ENCODE results near the gene CRHR1. TPM values are rescaled to one million over a fixed set of nuclear protein-coding genes. Genes with fewer than 3 reads are reported as not detected.
"Not testable (repeated sequence)": the region's sequence is repeated elsewhere in the genome, so short reads cannot be mapped to it uniquely, and the experiment has no call there.

CRHR1 gene
- polyA plus RNA-seq, 6 donors from 2014 or later, result not detected

DNA sequence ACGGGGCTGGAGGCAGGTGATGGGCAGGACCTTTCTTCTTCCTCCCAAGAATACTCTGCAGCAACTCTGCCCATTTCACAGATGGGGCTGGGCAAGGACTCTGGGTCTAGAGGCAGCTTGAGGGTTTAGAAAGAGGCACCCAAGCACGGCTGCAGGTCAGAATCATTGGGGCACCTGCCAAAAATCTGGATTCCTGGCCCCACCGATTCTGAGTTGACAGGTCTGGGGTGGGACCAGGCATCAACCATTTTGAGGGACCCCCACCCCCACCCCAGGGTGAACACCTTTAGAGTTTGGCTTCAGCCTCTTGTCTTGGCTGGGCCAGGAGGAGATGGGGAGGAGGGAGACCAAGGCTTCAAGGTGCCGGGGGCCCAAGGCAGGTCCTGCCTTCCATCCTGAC lies 65.9 kb downstream of the CRHR1 start:
- H3K36me3 Mint-ChIP-seq, result no peaks in the 10 kb centered on the region
- H3K27me3 Mint-ChIP-seq, result peaks cover 17 to 55% (median 47%) of the 10 kb centered on the region in 3 donors
- H3K27ac Mint-ChIP-seq, result no peak overlapping the region
- no peak for ATAC-seq (ENCODE audit: low read depth in 2 of 2)
- H3K4me1 Mint-ChIP-seq, result peaks cover 0 to 2% (median 0%) of the 10 kb centered on the region in 3 donors
- DNase-seq, result no peak
- peaks cover 0 to 3% (median 0%) of the 10 kb centered on the region in 7 donors for H3K9me3 Mint-ChIP-seq
- H3K4me3 Mint-ChIP-seq, result no peak overlapping the region

DNA sequence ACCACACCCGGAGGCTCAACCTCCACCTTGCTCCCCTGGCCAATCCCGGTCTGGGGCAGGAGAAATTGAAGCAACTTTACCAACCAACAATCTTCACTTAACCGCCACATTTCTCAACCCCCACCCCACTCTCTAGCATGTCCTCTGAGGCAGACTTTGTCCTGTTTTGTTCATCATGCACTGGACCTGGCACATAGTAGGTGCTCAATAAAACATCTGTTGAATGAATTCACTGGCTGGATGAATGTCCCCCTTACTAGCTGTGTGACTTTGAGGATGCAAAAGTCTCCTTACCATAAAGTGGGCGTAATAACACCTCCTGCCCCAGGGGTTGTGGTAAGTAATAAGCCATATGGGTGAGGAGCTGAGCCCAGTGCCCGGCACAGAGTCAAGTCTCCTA lies 66.3 kb downstream of the CRHR1 start:
- no peak for DNase-seq
- no peak overlapping the region for H3K4me3 Mint-ChIP-seq
- no peak for ATAC-seq (ENCODE audit: low read depth in 2 of 2)
- H3K27ac Mint-ChIP-seq, result no peak overlapping the region
- H3K9me3 Mint-ChIP-seq, result peaks cover 0 to 3% (median 0%) of the 10 kb centered on the region in 7 donors
- peaks cover 17 to 60% (median 51%) of the 10 kb centered on the region in 3 donors for H3K27me3 Mint-ChIP-seq
- H3K4me1 Mint-ChIP-seq, result peaks cover 0 to 2% (median 0%) of the 10 kb centered on the region in 3 donors
- no peaks in the 10 kb centered on the region for H3K36me3 Mint-ChIP-seq

DNA sequence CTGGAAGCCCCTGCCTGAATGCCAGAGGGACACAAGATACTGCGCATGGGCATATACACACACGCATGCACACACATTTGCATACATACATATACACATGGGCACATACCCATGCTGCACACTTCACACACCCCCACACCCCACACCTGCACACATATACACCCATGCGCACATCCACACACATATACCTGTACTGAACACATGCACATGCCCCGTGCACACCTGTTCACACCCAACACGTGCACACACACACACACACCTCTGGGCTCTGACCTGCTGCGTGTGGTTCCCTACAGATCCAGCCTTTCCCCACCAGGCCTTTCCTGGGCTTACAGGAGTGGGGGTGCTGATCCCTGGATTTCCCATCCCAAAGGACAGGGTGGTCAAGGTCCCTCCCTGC lies 66.9 kb downstream of the CRHR1 start:
- DNase-seq (no peak), ATAC-seq (ENCODE audit: low read depth in 2 of 2) (no peak)
- peaks cover 0 to 2% (median 0%) of the 10 kb centered on the region in 3 donors for H3K4me1 Mint-ChIP-seq
- peaks cover 22 to 65% (median 57%) of the 10 kb centered on the region in 3 donors for H3K27me3 Mint-ChIP-seq
- peaks cover 0 to 4% (median 0%) of the 10 kb centered on the region in 7 donors for H3K9me3 Mint-ChIP-seq
- no peak overlapping the region for H3K4me3 Mint-ChIP-seq
- no peak overlapping the region for H3K27ac Mint-ChIP-seq
- H3K36me3 Mint-ChIP-seq, result no peaks in the 10 kb centered on the region

DNA sequence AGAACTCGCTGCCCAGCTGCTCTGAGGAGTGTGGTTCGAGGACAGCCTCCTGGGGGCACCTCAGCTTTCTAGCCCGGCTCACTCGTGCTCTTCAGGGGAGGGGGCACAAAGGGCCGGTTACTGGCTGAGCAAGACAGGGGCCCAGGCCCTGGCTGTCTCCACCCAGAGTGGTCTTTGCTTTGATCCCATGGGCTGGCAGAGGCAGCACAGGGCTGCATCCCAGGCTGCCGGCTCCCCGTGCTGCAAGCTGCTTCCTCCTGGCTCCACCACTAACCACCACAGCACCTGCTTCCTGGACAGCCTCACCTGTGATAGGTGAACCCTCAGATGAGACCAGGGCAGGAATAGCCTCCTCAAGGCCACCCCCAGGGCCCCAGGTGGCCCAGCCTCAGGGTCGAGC lies 67.3 kb downstream of the CRHR1 start:
- ATAC-seq (ENCODE audit: low read depth in 2 of 2) (no peak), DNase-seq (no peak)
- Mint-ChIP-seq H3K9me3 (peaks cover 0 to 5% (median 0%) of the 10 kb centered on the region in 7 donors), H3K27ac (no peak overlapping the region), H3K4me3 (no peak overlapping the region), H3K27me3 (peaks cover 24 to 70% (median 58%) of the 10 kb centered on the region in 3 donors), H3K36me3 (no peaks in the 10 kb centered on the region), H3K4me1 (peaks cover 0 to 2% (median 0%) of the 10 kb centered on the region in 3 donors)

DNA sequence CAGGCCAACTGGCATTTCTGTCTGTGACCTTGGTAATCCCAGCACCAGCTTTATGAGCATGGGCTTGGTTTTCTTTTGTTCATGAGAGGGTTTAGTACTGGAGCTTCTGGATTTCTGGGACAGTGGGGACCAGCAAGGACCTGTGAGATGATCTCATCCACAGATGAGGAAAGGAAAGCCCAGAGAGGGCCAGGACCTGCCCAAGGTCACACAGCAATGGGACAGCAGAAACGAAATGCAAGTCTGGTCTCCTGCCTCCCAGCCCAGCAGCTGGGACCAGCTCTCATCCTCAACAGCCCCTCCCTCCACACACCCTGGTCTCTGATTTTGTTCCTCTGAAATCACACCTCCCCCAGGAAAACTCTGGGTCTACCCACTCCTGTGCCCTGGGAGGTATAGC lies 67.8 kb downstream of the CRHR1 start:
- Mint-ChIP-seq H3K9me3 (peaks cover 0 to 5% (median 0%) of the 10 kb centered on the region in 7 donors), H3K4me3 (no peak overlapping the region), H3K4me1 (peaks cover 0 to 2% (median 0%) of the 10 kb centered on the region in 3 donors), H3K27me3 (peaks cover 24 to 70% (median 58%) of the 10 kb centered on the region in 3 donors), H3K36me3 (no peaks in the 10 kb centered on the region), H3K27ac (no peak overlapping the region)
- ATAC-seq (ENCODE audit: low read depth in 2 of 2), result no peak
- no peak for DNase-seq

DNA sequence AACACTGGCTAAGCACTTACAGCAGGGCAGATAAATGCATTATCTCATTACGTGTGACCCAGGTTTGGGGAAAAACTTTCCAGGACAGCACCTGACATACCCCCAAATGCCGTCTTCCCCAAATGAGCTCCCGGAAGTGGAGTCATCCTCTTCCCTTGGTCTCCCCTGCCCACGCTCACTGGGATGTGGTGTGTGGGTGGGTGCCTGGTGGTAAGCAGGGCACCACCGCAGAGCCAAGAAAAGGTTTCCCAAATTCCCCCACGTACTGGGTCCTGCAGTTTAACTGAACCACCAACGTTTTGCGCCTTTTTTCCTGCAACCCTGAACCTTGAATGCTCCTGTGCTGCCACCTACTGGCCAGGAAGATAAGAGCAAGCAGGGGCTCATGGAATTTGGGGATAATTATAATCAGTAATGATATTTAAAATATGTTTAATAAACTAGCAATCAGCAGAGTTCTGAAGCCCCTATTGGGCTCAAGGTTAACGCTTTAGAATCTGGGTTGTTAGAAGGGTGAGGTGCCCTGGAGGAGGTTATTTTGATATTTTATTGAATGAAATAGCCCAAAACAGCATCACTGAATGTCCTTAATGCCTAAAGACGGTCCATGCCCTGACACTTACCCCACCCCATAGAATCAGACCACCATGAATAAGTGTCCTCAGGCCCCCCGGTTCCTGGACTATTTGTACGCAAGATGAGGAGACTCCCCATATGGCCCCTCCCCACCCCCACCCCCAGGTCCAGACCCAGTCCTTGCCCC lies 68.6 kb downstream of the CRHR1 start:
- ATAC-seq (ENCODE audit: low read depth in 2 of 2), result peak in 1 of 2 donors; percentile 36

DNA sequence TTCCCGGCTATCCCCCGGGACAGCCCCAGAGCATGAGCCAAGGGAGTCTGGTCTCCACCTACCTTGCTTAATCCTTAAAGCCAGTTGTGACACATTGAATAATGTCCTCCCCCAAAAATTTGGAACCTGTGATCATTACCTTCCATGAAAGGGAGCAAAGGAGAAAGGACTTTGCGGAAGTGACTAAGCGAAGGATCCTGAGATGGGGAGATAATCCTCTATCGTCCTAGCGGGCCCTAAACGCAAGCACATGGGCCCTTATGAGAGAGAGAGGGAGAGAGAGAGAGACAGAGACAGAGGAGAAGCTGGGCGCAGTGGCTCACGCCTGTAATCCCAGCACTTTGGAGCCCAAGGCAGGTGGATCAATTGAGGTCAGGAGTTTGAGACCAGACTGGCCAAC lies 70.1 kb downstream of the CRHR1 start:
- H3K36me3 Mint-ChIP-seq, result no peaks in the 10 kb centered on the region
- H3K4me3 Mint-ChIP-seq, result no peak overlapping the region
- H3K9me3 Mint-ChIP-seq, result peaks cover 0 to 5% (median 0%) of the 10 kb centered on the region in 7 donors
- no peak overlapping the region for H3K27ac Mint-ChIP-seq
- H3K27me3 Mint-ChIP-seq, result peaks cover 33 to 67% (median 63%) of the 10 kb centered on the region in 3 donors
- DNase-seq (no peak), ATAC-seq (ENCODE audit: low read depth in 2 of 2) (no peak)
- H3K4me1 Mint-ChIP-seq, result peaks cover 0 to 2% (median 0%) of the 10 kb centered on the region in 3 donors

More for the DNA sequence above, 68.6 kb downstream of the CRHR1 start:
- DNase-seq, result peak; percentile 26
- no peak overlapping the region for H3K4me3 Mint-ChIP-seq
- H3K4me1 Mint-ChIP-seq, result peaks cover 0 to 2% (median 0%) of the 10 kb centered on the region in 3 donors
- H3K36me3 Mint-ChIP-seq, result no peaks in the 10 kb centered on the region
- peaks cover 0 to 5% (median 0%) of the 10 kb centered on the region in 7 donors for H3K9me3 Mint-ChIP-seq
- H3K27me3 Mint-ChIP-seq, result peaks cover 24 to 66% (median 59%) of the 10 kb centered on the region in 3 donors
- peak overlapping the region in 1 of 6 donors; percentile 3 for H3K27ac Mint-ChIP-seq

DNA sequence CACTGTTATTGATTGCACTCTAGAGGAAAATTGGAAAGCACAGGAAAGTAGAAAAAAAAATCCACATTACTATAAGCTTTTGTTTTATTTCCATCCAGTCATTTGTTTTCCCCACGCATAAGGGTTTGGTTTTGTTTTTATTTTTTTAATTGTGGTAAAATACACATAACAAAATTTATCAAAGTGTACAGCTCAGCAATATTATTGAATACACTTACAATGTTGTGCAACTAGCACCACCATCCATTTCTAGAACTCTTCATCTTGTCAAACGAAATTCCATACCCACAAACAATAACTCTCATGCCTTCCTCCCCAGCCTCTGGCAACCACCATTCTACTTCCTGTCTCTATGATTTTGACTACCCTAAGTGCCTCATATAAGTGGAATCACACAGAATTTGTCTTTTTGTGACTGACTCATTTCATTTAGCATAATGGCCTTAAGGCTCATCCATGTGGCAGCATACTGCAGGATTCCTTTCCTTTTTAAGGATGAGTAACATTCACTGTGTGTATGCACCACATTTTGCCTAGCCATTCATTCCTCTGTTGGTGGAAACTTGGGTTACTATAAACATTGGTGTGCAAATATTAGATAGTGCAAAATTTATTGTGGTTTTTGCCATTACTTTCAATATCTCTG lies 71.7 kb downstream of the CRHR1 start:
- no peak for ATAC-seq (ENCODE audit: low read depth in 2 of 2)
- Mint-ChIP-seq H3K27ac (no peak overlapping the region), H3K9me3 (peaks cover 0 to 5% (median 0%) of the 10 kb centered on the region in 7 donors), H3K4me1 (peaks cover 0 to 2% (median 0%) of the 10 kb centered on the region in 3 donors), H3K36me3 (peaks cover 0 to 4% of the 10 kb centered on the region in 2 donors), H3K4me3 (no peak overlapping the region), H3K27me3 (peaks cover 36 to 71% (median 63%) of the 10 kb centered on the region in 3 donors)
- no peak for DNase-seq

DNA sequence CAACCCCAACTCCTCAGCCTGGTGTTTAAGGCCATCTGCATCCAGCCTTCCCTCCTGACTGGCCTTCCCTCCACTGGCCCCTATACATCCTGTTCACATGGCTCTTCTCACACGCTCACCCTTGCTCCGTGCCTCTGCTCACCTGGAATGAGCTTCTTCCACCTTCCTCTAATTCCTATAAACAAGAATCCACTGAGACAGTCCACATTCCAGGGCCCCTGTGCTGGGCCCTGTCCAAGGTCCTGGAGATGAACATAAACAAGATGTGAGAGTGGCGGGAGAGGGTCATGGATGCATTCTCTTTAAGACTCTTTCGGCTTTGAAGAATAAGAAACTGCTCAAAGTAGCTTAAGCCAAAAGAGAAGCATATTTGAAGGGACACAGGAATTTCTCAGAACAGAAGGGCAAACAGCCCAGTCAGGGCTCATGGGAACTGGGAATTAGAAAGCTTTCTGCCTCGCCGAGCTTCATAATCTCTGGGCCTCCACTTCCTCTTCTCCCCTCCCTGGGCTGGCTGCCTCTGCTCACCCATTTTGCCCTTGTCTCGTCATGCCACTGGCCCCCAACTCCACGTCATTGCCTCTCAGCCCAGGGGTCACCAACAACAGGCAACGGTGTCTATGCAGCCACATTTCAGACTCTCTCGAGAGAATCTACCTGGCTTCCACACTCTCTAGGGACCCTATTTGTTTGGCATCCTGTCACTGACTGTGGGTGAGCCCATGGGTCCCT lies 74.0 kb downstream of the CRHR1 start:
- Mint-ChIP-seq H3K4me1 (no peaks in the 10 kb centered on the region), H3K9me3 (peaks cover 0 to 16% (median 2%) of the 10 kb centered on the region in 7 donors), H3K4me3 (no peak overlapping the region), H3K27ac (no peak overlapping the region), H3K36me3 (peaks cover 0 to 4% of the 10 kb centered on the region in 2 donors), H3K27me3 (peaks cover 35 to 69% (median 47%) of the 10 kb centered on the region in 3 donors)
- no peak for ATAC-seq (ENCODE audit: low read depth in 2 of 2)
- DNase-seq, result no peak

DNA sequence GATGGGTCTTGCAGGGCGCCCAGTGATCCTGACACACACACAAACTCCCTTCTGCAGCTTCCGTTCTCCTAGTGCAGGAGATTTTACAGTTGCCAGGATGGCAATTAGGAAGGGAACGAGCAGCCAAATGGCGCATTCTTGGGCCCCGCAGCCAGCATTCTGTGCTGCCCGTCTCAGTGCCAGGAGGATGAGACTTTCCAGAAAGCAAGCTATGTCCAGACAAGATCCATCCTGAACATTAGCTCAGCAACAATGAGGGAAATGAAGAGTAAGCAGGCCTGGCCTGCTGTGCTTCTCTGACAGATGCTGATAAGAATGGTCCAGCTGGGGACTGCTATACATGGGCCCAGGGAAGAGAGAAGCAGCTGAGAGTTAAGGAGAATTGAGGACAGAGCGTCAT lies 77.0 kb downstream of the CRHR1 start:
- no peak for DNase-seq
- peak overlapping the region in 2 of 6 donors; percentile 1 to 13 for H3K27ac Mint-ChIP-seq
- peaks cover 0 to 4% of the 10 kb centered on the region in 2 donors for H3K36me3 Mint-ChIP-seq
- no peak for ATAC-seq (ENCODE audit: low read depth in 2 of 2)
- H3K4me1 Mint-ChIP-seq, result no peaks in the 10 kb centered on the region
- no peak overlapping the region for H3K4me3 Mint-ChIP-seq
- peaks cover 0 to 11% (median 3%) of the 10 kb centered on the region in 7 donors for H3K9me3 Mint-ChIP-seq
- H3K27me3 Mint-ChIP-seq, result peaks cover 42 to 75% (median 47%) of the 10 kb centered on the region in 3 donors

DNA sequence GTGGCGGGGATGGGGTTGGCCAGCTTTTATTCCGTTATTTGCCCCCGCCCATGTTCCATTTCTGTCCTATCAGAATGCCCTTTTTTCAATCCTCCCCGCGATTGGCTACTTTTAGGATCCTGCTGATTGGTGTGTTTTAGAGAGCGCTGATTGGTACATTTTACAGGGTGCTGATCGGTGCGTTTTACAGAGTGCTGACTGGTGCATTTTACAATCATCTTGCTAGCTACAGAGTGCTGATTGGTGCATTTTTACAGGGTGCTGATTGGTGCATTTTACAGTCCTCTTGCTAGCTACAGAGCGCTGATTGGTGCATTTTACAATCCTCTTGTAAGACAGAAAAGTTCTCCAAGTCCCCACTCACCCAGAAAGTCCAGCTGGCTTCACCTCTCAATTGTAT lies 78.0 kb downstream of the CRHR1 start:
- H3K4me3 Mint-ChIP-seq; H3K36me3 Mint-ChIP-seq; DNase-seq; ATAC-seq (ENCODE audit: low read depth in 2 of 2); H3K4me1 Mint-ChIP-seq; H3K27ac Mint-ChIP-seq: not testable (repeated sequence)
- H3K9me3 Mint-ChIP-seq, result peaks cover 0 to 11% (median 3%) of the 10 kb centered on the region in 7 donors
- H3K27me3 Mint-ChIP-seq, result peaks cover 44 to 71% (median 49%) of the 10 kb centered on the region in 3 donors

DNA sequence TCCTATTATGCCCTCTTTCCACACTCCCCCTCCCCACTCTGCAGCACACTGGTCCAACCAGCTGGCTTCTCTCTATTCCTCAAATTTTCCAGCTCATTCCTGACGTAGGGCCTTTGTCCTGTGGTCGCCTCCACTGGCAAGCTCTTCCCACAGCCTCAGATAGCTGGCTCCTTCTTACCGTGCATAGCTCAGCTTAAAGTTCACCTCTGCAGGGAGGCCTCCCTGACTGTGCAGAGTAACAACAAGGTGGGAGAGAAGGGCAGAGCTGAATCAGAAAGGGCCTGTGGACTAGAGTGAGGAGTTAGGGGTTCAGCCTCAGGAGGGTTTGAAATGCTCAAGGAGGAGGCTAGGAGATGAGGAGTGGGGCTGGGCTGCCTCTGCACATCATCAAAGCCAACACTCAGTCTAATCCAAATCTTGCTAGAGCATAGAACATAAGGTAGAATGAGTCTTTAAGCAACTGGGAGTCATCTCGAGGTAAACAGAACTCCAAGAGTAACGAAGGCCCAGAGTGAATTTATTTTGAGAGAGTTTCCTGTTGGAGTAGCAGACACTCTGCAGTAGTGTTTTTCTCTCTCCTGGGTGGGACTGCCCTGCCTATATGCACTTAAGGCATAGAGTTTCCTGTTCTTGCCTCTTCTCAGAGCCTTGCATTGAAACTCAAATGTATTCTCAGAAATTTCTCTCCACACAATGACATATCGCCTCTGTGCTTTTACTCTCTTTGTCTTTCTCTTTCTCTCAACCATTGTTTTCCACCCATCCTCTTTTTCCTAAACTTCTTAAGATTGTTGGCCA lies 79.9 kb downstream of the CRHR1 start:
- H3K27ac Mint-ChIP-seq, result peak overlapping the region in 1 of 6 donors; percentile 27
- DNase-seq (no peak), ATAC-seq (ENCODE audit: low read depth in 2 of 2) (no peak)
- peaks cover 0 to 11% (median 3%) of the 10 kb centered on the region in 7 donors for H3K9me3 Mint-ChIP-seq
- H3K36me3 Mint-ChIP-seq, result peaks cover 0 to 4% of the 10 kb centered on the region in 2 donors
- no peak overlapping the region for H3K4me3 Mint-ChIP-seq
- H3K4me1 Mint-ChIP-seq, result no peaks in the 10 kb centered on the region
- peaks cover 40 to 64% (median 51%) of the 10 kb centered on the region in 3 donors for H3K27me3 Mint-ChIP-seq

Data from naive B cell (primary cell).